Umbilical cord (tissue), 2 donors: Measurements from ENCODE around the gene MYO6. TPM values are rescaled to one million over a fixed set of nuclear protein-coding genes. Genes with fewer than 3 reads are reported as not detected.
"Not testable (repeated sequence)": the region's sequence is repeated elsewhere in the genome, so short reads cannot be mapped to it uniquely, and the experiment has no call there.

Experiments
- DNase-seq: peaks from one replicate; pipeline ENCODE4 v3.0.0-alpha.2; 2015; ENCODE audit warnings: low spot score
- total RNA-seq: library from RNA; depleted of rRNA; stranded (reverse); fragments of >200 nt; gene quantifications from one replicate; pipeline ENCODE4 v1.2.3, GENCODE V29; 2014; ENCODE audit warnings: low replicate concordance; ENCODE audit not compliant: insufficient read depth

Gene MYO6
- total RNA-seq, 1 donor from 2014 or later, result 6.7 TPM

DNA sequence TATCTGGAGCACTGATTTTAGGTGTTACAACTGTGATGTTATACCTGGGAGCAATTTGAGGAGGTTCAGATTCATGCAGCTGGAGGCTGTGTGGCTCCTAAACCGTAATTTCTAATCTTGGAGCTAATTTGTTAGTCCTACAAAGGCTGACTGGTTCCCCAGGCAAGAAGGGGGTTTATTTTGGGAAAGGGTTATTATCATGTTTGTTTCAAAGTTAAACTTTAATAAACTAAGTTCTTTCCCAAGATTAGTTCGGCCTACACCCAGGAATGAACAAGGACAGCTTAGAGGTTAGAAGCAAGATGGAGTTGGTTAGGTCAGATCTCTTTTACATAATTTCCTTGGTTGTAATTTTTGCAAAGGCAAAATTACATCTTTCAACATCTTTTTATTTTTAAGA lies 135.8 kb downstream of the MYO6 start:
- no peak for DNase-seq

DNA sequence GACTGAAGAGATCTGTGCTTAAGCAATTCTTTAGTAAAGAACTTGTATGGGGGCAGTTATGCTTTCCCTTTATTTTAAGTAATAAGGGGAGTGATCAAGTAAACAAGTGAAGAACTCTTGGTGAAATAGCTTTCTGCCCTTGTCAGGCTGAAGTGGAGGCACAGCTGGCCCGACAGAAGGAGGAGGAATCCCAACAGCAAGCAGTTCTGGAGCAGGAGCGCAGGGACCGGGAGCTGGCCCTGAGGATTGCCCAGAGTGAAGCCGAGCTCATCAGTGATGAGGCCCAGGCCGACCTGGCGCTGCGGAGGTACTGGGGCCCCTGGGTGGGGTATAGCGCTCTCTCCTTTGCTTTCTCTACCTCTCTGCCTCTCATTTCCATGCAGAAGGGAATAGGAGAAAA lies 143.3 kb downstream of the MYO6 start:
- DNase-seq, result no peak

DNA sequence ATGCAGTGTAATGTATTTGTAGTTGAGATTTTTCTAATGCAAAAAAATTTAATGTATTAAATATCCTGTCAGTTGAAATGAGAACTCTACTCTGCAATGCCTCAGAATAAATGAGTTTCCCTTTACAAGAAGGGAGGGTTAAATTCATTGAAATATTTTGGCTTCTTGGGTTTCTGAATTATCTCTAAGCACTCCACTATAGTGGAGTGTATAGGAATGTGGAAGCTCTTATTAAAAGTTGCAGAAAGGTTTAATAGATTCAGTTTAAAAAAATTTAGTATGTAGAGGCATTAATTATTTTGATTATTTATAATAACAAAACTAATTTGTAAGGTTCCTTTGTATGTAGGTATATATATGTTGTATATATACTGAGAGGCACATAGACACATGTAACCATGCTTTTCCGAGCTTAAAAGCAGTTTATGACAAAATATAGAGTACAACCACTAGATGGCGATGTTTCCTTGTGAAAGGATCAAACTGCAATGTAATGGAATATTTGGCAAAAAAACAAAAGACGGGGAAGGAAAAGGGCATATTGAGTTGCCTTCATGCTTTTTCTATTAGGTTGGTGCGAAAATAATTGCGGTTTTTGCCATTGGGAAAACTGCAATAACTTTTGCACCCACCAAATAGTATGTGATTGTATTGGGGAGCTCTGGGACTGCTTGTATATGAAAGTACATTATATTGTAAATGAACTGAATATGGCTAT lies 144.2 kb downstream of the MYO6 start:
- peak; percentile 83 for DNase-seq

DNA sequence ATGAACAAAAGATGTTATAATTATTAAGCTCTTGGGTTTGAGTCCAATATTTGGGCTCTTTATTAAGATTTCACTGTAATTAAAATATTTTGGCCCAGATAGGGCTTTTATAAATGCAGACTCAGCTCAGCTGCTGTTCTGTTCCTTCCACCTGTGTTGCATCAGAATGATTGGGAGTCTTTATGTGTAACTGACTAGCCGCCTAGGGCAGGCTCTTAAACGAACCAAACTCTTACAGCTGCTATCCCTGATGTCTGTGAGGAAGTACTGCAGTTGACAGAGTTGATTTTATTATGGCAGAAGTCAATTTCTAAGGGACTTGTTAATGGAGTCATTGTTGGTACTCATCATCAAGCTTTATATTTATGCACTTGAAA lies 144.7 kb downstream of the MYO6 start:
- DNase-seq, result no peak

DNA sequence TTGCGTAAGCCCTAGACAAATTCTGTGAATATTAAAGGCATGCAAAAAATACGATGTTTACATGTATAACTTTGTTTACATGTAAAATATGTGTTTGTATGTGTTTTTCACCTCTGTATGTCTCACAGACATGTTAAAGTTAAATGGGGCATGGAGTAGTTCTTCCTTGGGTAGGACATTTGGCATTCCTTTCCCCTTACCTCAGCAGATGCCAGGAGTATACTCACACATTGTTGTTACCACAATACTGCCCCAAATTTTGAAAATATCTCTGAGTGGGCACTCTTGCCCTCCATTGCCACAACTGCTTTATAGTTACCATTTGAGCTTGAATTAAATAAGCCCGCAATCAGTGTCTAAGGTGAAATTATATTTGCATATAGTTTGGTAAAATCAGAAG lies 147.5 kb downstream of the MYO6 start:
- no peak for DNase-seq

DNA sequence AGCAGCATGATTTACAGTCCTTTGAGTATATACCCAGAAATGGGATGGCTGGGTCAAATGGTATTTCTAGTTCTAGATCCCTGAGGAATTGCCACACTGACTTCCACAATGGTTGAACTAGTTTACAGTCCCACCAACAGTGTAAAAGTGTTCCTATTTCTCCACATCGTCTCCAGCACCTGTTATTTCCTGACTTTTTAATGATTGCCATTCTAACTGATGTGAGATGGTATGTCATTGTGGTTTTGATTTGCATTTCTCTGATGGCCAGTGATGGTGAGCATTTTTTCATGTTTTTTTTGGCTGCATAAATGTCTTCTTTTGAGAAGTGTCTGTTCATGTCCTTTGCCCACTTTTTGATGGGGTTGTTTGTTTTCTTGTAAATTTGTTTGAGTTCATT lies 151.2 kb downstream of the MYO6 start:
- not testable (repeated sequence) for DNase-seq

DNA sequence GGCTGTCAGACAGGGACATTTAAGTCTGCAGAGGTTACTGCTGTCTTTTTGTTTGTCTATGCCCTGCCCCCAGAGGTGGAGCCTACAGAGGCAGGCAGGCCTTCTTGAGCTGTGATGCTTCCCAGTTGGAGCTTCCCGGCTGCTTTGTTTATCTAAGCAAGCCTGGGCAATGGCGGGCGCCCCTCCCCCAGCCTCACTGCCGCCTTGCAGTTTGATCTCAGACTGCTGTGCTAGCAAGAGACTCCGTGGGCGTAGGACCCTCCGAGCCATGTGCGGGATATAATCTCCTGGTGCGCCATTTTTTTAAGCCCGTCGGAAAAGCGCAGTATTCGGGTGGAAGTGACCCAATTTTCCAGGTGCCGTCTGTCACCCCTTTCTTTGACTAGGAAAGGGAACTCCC lies 156.1 kb downstream of the MYO6 start:
- not testable (repeated sequence) for DNase-seq

DNA sequence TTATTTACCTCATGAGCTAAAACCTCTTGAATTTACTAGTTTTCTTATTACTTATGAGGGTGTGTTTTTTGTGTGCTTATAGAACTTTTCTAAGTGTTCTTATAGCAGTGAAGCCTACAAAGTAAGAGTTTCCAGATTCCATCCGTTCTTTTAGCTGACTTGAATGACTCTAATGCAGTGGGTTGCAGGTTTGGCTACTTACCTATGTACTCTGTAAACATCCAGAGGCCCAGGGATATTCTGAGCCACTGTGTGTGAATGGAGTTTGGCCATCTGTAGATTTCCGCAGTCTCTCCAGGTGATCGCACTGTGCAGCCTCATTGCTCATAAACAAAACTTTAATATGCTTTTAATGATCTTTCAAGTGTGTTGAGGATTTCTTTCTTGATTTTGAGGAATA lies 157.8 kb downstream of the MYO6 start:
- no peak for DNase-seq

DNA sequence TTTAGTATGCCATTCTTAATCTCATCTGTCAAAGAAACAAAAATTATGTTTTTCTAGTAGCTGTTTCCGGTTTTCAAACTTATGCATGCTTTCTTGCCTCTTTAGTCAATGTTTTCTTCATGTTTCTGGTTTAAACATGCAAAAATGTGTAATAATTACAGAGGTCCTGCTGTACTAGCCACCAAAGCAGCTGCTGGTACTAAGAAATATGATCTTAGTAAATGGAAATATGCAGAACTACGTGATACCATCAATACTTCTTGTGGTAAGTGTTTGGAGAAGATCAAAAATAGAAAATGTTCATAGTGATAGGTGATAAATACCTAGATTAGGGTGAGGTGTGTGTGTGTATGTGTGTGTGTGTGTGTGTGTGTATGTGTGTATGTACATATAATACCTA lies 158.4 kb downstream of the MYO6 start:
- no peak for DNase-seq

DNA sequence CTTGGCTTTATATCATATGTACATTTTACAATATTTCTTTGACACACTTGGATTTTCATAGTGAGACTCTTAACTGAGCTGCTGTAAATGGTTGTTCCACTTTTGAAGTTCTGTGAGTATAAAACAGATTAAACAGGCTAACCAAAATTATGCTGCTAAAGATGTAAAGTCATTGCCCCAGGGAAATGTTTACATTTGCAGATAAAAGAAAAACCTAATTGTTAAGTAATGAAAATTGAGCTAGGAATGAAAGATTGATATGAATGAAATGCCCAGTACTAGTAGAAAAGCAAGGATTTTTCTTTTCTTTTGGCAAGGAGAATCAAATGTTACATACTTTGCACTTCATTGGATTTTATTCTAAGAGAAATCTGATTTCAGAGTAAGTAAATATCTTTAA lies 164.0 kb downstream of the MYO6 start:
- DNase-seq, result no peak

DNA sequence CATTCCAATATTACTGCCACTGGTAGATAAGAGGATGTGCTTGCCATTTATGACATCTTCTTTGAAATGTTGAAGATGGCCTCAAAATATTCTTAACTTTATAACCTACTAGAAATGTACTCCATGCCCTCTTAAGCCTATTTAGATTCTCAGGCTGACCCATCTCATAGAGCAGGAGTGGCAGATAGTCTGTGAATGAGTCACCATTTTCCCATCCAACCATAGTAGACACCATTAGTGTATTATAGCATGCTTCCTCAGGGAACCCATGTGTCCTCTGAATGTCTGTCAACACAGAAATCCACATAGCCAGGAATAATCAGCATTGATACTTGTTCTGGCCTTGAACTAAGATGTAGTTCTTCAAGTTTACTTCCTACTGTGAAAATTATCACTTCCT lies 173.2 kb downstream of the MYO6 start:
- no peak for DNase-seq

DNA sequence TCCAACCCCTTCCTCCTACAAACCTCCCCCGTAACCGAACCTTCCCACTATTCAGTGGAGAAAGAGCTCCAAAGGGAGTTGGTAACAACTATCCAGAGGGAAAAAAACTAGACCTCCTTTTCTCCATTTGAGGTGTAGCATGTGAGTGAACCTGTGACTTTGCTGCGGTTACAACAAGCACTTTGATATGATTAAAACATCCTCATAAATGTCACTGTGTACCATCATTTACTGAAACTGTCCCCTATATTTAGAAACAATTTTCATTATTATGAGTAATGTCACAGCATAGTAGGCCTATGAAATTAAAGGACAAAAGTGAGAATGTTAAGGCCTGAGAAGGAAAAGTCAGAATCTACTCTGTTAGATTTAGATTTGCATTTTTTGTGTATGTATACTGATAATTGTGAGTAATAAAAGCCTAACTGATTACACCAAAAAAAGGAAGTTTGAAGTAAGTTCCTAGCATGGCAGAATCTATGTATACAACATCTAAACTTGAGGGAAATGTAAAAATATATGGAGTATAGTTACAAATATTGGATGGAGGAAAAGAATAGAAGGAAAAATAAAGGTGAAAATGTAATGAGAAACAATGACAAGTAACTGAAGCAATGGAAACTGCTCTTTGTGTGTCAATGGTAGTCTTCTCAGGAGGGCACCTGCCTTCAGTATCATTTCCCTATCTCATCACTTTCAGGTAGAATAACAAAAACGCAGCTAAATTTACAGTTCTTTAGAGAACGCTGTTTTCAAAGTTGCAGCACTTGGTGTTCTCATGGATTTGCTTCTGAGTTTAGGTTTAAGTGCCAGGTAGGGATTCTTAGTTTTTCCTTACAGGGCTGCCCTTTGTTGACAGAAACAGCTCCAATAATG lies 177.5 kb downstream of the MYO6 start:
- DNase-seq, result no peak

DNA sequence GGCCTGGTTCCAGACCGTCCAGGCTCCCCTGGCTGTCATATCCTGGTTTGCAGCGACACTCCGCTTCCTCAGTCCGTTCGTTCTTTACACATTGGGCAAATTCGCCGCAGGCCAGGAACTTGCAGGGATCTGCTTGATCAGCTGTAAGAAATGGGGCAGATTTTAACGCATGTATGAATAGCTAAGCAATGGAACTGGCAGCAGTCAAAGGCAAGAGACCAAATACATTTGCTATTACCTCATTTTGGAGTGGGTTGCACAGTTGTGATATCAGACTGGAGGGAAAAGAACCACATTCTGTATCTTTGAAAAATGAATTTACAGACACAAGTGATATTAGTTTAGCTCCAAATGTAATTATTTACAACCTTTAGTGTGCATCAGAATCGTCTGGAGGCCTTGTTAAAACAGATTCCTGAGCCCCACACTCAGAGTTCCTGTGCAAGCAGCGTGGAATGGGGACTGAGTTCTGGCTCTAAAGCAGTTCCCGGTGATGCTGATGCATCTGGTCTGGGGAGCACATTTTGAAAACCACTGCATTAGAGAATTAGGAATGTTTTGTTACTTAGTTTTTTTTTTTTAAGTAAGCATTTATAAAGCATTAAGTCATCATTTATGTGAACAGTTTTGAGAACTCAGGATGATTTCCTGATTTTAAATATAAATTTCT lies 182.1 kb downstream of the MYO6 start:
- DNase-seq, result no peak

DNA sequence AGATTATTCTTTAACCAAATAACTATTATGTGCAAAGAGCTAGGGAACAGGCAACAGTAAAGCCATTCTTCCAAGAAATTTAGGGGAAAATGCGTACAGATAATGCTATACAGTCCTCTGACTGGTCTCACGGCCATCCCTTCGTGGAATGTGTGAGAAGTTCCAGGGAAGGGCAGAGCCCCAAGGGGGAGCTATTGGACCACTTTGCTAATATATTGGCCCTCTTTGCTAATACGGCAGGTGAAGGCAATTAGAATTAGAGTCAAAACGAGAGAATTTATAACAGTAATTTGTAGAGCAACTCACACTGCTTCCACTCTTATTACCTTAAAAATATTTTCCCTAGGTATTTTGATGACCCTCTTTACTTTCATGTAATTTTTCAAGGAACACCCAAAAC lies 183.0 kb downstream of the MYO6 start:
- DNase-seq, result peak; percentile 30

DNA sequence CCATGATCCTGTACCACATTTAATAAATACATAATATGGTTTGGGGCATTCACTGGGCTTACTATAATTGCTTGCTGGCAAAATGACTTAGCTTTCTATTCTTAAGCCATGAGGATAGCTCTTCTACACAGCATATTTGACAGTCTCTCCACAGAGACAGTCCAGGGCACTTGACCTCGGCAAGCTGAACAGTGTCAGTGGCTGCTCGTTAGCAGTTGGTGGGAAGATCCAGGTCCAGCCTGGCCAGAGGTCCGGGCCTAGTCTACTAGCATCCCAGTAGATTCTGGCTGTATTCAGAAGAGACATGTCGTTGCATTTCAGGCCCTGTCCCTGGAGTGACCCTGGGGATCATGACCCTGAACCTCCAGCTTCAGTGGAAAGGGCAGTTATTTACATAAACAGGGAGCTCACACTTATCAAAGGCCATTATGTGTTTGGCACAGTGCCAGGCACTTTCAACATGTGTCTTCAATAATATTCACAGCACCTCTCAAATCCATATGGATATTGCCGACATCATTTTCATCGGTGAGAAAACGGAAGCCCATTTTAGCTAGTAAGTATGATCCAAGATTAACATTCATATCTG lies 184.4 kb downstream of the MYO6 start:
- DNase-seq, result no peak

DNA sequence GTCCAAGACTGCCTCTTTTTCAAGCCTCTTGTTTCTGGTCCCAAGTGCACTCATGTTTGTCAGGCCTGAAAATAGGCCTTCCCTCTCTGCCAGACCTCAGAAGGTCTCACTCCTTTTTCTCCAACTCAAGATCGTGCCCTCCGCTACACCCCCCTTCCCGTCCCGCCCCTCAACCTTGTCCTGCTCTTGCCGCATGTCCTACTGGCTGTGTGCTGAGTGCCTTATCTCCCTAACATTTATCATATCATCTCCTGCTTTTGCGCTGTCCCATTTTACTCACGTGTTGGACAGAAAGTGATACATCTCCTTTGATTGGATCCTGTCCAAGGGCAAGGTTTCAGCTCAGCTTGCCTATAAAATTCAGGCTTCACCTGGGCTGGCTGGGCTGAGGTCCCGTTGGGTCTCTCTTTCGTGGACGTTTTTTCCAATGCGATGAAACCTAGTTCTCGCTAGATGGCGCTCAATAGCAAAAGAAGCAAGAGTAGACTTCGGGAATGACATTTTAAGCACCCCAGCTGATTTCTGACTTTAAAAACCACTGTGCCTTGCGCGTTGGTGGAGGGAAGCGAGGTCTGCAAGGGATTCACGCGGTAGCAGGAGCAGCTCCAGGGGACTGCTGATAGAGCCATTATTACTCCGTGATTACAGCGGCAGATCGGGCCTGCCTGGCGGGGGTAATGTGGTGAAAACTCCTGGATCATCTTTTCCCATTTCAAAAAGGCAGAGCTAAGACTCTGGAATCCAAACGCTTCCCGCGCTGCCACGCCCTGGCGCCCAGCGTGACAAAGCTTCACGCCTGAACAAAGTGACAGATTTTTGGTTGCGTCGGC lies 185.8 kb downstream of the MYO6 start:
- DNase-seq, result peak; percentile 88

DNA sequence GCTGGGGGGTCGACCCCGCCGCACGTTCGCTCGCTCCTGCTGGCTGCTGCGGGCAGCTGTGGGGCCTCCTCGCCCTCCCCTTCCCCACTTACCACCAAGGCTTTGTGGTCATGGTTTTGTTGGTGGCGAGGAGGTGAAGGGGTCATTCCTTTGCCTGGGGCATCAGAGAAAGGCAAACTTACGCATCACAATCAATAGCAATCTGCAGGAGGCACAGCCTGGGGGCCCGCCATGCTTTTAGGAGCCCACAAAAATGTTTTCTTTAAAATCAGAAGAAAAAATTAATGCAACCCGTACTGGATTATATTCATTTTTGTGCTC lies 186.4 kb downstream of the MYO6 start:
- no peak for DNase-seq

DNA sequence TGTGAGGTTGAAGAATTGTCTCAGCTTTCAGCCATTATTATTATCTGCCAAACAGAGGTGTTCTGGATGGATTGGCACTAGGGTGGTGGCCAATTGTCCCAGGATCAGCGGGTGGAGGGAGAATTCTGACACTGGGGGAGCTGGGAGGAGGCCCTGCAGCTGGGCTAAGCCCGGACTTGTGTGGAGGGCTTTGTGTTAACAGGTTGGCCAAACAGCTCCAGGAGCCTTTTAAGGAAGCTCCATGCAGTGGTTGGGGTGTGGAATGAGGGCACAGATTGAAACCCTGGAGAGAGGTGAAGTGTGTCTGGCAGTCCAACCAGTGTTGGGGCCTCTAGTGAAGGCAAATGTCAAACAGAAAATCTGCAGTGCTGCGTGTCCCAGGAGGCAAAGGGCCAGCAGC lies 187.6 kb downstream of the MYO6 start:
- no peak for DNase-seq

DNA sequence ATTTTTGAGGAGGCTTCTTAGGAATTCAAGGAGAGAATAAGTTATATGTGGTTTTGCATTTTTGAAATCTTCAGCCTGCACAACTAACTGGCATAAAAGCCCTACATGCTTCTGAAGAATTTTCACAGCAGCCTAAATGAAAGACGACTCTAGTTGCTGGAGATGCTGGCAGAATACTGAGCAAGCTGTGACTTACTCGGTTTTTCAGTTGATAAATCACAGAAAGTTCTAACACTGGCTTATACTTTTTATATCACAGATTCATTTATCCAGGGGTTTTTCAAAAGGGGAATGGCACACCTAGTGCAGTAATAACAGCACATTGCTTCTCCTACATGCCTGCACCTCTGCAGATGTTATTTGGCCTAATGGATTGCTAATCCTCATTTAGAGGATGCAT lies 188.8 kb downstream of the MYO6 start:
- DNase-seq, result no peak

DNA sequence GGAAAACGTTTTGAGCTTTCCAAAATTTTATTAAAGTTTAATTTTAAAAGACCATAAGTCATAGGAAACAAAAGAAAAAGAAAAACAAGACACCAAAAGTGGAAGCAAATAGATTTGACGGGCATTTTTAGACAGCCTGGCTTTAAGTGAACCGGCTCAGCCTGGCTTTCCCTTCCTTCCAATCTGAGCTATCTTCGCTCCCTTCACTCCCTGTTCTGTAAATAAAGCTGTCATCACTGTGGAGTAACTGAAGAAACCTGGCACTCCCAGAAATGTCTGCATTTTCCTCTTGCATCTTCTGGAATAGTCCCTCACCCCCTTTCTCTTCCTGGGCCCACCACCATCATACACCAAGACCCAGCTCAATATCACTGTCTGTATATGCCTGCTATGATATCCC lies 191.5 kb downstream of the MYO6 start:
- DNase-seq, result peak; percentile 25

DNA sequence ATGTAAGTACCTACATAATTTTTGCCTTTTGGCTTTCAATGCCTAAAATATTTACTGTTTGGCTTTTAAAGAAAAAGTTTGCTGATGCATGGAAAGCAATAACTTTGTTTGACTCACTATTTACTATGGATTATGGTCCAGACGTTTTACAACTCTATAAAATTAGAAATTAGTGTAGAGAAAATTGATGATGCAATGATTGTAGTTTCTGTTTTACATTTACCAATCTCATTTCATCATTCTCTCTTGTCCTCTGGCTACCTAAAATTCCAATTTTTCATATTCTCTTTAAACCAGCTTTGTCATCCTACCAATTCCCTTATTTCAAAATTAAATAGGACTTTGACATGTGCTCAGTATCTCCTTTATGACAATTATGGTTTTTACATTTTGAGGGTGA lies 192.5 kb downstream of the MYO6 start:
- no peak for DNase-seq

DNA sequence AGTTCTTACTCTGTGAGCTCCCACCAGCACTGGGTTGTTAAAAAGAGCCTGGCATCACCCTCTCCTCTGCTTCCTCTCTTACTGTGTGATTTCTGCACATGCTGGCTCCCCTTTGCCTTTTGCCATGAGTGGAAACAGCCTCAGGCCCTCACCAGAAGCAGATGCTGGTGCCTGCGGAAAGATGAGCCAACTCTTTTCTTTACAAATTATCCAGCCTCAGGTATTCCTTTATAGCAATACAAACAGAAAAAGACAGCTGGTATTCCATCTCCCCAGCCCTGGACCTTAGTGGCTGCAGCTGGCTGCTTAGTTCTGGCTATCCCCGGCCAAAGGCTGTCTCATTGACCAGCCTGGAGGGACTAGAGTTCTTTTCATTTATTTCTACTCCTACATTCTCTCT lies 194.3 kb downstream of the MYO6 start:
- DNase-seq, result no peak
